Heart left ventricle (tissue), 16 donors: Measurements from ENCODE around the gene RASGEF1C. TPM values are rescaled to one million over a fixed set of nuclear protein-coding genes. Genes with fewer than 3 reads are reported as not detected.

Source experiments
- ATAC-seq, 4 donors: fragments of 200-7000 bp; cut with Tn5 transposase; one replicate each; pipeline ENCODE4 v1.9.1; 2020 to 2022; ENCODE audit warnings: moderate library complexity in 4 of 4, mild to moderate bottlenecking in 3 of 4, moderate number of reproducible peaks in 1 of 4
- DNase-seq, 5 donors: peaks; one replicate each; pipeline ENCODE4 v3.0.0-alpha.2; 2020
- H3K27ac ChIP-seq, 12 donors: fragments of 200-600 bp; sonication (generic) in 4 of 12; one replicate each; pipeline versions ENCODE4 v1.5.0 to v1.8.0; 2016 to 2022; ENCODE audit warnings: mild to moderate bottlenecking in 2 of 12
- H3K27me3 ChIP-seq, 9 donors: fragments of 200-600 bp; sonication (generic) in 2 of 9; one replicate each; pipeline versions ENCODE4 v1.5.1 to v1.8.0; 2016 to 2022; ENCODE audit warnings: mild to moderate bottlenecking in 3 of 9
- H3K36me3 ChIP-seq, 9 donors: fragments of 200-600 bp; sonication (generic) in 2 of 9; one replicate each; pipeline versions ENCODE4 v1.5.0 to v1.8.0; 2018 to 2022; ENCODE audit warnings: mild to moderate bottlenecking in 2 of 9
- H3K4me1 ChIP-seq, 12 donors: fragments of 200-600 bp; sonication (generic) in 4 of 12; one replicate each; pipeline versions ENCODE4 v1.5.0 to v1.8.0; 2016 to 2022; ENCODE audit warnings: mild to moderate bottlenecking in 3 of 12
- H3K4me3 ChIP-seq, 12 donors: fragments of 200-600 bp; sonication (generic) in 4 of 12; one replicate each; pipeline versions ENCODE4 v1.5.0 to v1.8.0; 2017 to 2022; ENCODE audit warnings: mild to moderate bottlenecking in 9 of 12, moderate library complexity in 4 of 12
- H3K9me3 ChIP-seq, 12 donors: fragments of 200-600 bp; sonication (generic) in 4 of 12; one replicate each; pipeline versions ENCODE4 v1.5.0 to v1.8.0; 2016 to 2022; ENCODE audit warnings: mild to moderate bottlenecking in 1 of 12
- POLR2A ChIP-seq, 2 donors: fragments of 450-650 bp; IDR thresholded peaks; one replicate each; pipeline ENCODE4 v1.6.1; 2017; ENCODE audit warnings: antibody characterized with exemption in 2 of 2, mild to moderate bottlenecking in 2 of 2, moderate library complexity in 2 of 2
- WGBS, 4 donors: extraction: QIAGEN DNeasy Blood & Tissue Kit in 2 of 4; methylation state at CpG; one replicate each; pipeline versions ENCODE4 v1.1.5 to v1.1.7; 2013 to 2018; 5-methylcytosine and 5-hydroxymethylcytosine counted together
- intact Hi-C, 10 donors: fragments of 100-400 bp; cut with DNase I; formaldehyde crosslinking; loops; one replicate each; pipeline versions ENCODE4 v1.11.1 to v1.14.2; 2022
- polyA plus RNA-seq, 2 donors: library from polyadenylated mRNA; stranded (reverse); fragments of 200-250 nt; gene quantifications; one replicate each; pipeline ENCODE4 v1.2.3, GENCODE V29; 2013
- total RNA-seq, 9 donors: library from RNA; depleted of rRNA in 2 of 9; stranded (reverse); fragments of >200 nt in 2 of 9; fragmentation: NEBNext Ultra II Directional in 3 of 9; extraction: Animal tissue kit (Norgen Biotek cat#: 25700) in 3 of 9; gene quantifications; one replicate each; pipeline versions ENCODE4 v1.1.0 to v1.2.4, GENCODE V29; 2016 to 2023
- TF ChIP-seq, protein P1 (sequence below), 12 donors: fragments of 200-600 bp; sonication (generic) in 4 of 12; IDR thresholded peaks; one replicate each; pipeline versions ENCODE4 v1.5.0 to v1.8.0; 2018 to 2022; ENCODE audit warnings: antibody characterized with exemption in 12 of 12, mild to moderate bottlenecking in 5 of 12
- donor health status: ischemic (EF 13 %, LVEDD 7.1; RV severe dilation, severe dysfunction).
- donor health status: healthy with polysubstance abuse.
- donor health status: DM: no; HTN: yes; CAD: no.
- donor health status: DM: no; HTN: no; CAD: no.
- donor health status: ischemic (EF 25% LVEDD 6.9; RV normal size, moderate dysfunction).
- donor health status: ischemic (EF 25% LVEDD 5.7; RV mildly dilated, moderate dysfunction).
- donor health status: healthy.
- donor health status: DM: yes; HTN: yes; CAD: no.
- donor health status: ischemic (EF 35%, LVEDD 5.7; RV mildly dilated, moderate dysfunction).
- donor health status: nonischemic (EF 11% LVEDD 7.7; RV severe dilation, severe dysfunction).
- donor health status: DM: yes; HTN: yes; CAD: no.
- donor health status: PGD.
- donor health status: ischemic (EF 29% LVEDD 5.4; RV normal size, mild dysfunction).
- donor health status: nonischemic (EF 23%, LVEDD 6.1; RV moderate dilation, normal function).

RASGEF1C gene
- total and polyA plus RNA-seq, 11 donors = 0.14 to 0.75 (median 0.19) TPM; not detected in 4

DNA sequence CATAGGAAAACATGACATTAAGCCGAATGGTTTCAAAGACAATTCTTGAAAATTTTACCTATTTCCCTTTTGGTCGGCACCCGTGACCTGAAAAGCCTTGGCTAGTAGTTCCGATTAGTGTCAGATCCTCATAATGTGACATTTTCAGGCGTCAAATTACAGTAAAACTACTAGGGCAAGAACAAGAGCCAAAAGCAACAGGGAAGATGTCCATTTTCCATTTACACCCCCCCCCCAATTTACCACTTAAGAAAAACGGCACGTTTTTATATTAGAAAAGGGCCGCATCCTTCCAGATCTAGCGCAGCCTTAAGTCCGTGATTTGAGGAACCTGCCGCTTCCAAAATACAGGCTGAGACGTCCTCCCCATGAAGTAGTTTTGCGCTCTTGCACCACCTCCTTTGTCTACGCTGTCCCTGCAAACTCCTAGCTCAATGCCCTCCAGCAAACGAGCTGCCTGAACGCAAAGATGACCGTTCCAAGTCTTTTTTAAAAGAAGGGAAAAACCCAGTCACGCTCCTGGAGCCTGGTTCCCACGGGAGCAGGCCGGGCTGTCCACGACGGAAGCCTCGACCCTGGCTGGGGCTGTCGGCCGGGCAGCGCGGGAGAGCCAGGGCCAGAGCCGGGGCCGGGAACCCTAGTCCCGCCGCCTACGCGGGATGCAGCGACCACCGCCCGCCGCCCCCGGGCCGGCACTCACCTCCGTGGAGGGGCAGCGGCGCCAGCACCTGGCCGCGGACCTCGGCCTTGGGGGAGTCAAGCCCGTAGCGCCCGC is 138.1 kb downstream of the RASGEF1C start:
- intact Hi-C loops = loop anchor here in 3 of 10 donors (1.0 to 10.0 kb wide), 4 partner anchors 63 to 166 kb away; partner anchors contain the start of gene TBC1D9B (in 2 of the 3)
- peak overlapping the region; percentile 91 to 100 (median 98) for H3K27ac ChIP-seq
- peaks cover 0 to 6% (median 0%) of the 10 kb centered on the region in 12 donors for H3K9me3 ChIP-seq
- peak in 4 of 5 donors; percentile 42 to 57 (median 48) for DNase-seq
- H3K36me3 ChIP-seq = no peaks in the 10 kb centered on the region
- H3K27me3 ChIP-seq = no peaks in the 10 kb centered on the region
- TF ChIP-seq POLR2A (IDR thresholded peaks at IDR 0.05) = no peak
- TF ChIP-seq, protein P1, sequence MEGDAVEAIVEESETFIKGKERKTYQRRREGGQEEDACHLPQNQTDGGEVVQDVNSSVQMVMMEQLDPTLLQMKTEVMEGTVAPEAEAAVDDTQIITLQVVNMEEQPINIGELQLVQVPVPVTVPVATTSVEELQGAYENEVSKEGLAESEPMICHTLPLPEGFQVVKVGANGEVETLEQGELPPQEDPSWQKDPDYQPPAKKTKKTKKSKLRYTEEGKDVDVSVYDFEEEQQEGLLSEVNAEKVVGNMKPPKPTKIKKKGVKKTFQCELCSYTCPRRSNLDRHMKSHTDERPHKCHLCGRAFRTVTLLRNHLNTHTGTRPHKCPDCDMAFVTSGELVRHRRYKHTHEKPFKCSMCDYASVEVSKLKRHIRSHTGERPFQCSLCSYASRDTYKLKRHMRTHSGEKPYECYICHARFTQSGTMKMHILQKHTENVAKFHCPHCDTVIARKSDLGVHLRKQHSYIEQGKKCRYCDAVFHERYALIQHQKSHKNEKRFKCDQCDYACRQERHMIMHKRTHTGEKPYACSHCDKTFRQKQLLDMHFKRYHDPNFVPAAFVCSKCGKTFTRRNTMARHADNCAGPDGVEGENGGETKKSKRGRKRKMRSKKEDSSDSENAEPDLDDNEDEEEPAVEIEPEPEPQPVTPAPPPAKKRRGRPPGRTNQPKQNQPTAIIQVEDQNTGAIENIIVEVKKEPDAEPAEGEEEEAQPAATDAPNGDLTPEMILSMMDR (IDR thresholded peaks at IDR 0.05) = no peak
- ATAC-seq = peak in 3 of 4 donors; percentile 38 to 47 (median 43)
- H3K4me3 ChIP-seq = peak overlapping the region; percentile 75 to 99 (median 90)
- peaks cover 0 to 38% (median 15%) of the 10 kb centered on the region in 12 donors for H3K4me1 ChIP-seq
- 1 to 2% (median 2%) methylated on average over 22 to 48 of the region's 48 CpGs for WGBS, 4 donors

DNA sequence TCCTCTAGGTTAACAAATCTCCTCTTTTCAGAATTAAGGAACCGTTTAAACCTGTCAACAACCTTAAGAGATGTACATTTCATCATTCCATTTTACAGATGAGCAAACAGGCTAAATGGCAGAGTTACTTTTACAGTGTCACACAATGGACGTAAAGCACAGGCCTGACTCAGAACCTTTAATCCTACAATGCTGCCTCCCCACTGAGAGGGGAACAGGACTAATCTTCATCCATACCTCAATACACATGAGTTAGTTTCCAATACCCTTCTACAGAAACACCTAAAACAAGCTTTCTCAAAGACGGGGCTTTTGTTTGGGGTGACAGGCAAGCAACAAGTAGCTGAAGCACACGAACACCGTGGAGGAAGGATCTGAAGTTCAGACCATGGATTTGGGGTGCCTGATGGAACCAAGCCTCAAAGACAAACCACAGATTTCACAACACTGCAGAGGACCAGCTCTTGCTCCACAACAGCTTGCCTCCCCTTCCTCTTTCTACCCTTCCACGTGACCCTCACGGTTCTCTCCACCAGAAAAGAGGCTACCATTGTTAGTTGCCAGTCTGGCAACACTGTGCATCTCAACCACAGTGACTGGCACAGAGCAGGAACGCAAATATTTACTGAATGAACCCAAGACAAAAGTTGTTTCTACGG is 139.3 kb downstream of the RASGEF1C start:
- peak in 3 of 4 donors; percentile 9 to 46 (median 30) for ATAC-seq
- intact Hi-C loops = loop anchor here in 3 of 10 donors (5.0 to 10.0 kb wide), 3 partner anchors 65 to 165 kb away; partner anchors contain the start of gene TBC1D9B (in 2 of the 3)
- Histone ChIP-seq H3K9me3 (peaks cover 0 to 6% (median 0%) of the 10 kb centered on the region in 12 donors), H3K36me3 (no peaks in the 10 kb centered on the region), H3K4me3 (peak overlapping the region in 9 of 12 donors; percentile 75 to 99 (median 89)), H3K4me1 (peaks cover 0 to 38% (median 15%) of the 10 kb centered on the region in 12 donors), H3K27me3 (no peaks in the 10 kb centered on the region), H3K27ac (peak overlapping the region in 4 of 12 donors; percentile 21 to 99 (median 96))
- whole genome bisulfite sequencing, 4 donors = 68 to 78% (median 74%) methylated on average over 9 of the region's 9 CpGs
- TF ChIP-seq, protein P1 (IDR thresholded peaks at IDR 0.05) = no peak
- peak in 1 of 2 donors; percentile 20 for TF ChIP-seq POLR2A (IDR thresholded peaks at IDR 0.05)
- DNase-seq = peak; percentile 33 to 49 (median 48)

DNA sequence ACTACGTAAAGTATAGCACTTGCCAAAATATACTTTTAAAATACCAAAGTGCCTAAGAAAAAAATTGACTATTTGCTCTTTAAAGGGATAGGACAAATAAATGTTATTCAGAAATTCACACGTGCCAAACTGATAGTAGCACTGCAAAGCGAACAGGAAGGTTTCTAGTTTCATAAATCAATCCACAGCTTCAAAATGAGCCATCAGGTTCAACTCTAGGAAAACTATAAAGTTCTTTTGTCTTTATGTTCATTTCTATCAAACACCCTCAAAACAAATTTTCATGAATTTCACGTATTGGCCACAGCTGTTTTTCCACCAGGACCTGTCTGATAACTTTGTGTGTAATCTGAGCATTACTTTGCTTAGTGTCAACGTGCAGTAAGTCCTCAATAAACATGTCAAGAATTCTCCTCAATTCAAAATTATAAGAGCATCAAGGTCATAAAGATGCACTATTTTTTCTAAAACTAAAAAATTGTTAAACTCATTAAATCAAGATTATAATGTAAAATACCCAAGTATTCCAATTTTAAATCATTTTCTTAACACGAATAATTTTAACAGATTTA is 140.4 kb downstream of the RASGEF1C start:
- no peaks in the 10 kb centered on the region for H3K36me3 ChIP-seq
- no peaks in the 10 kb centered on the region for H3K27me3 ChIP-seq
- no peak overlapping the region for H3K4me3 ChIP-seq
- peaks cover 0 to 6% (median 0%) of the 10 kb centered on the region in 12 donors for H3K9me3 ChIP-seq
- TF ChIP-seq POLR2A (IDR thresholded peaks at IDR 0.05) = no peak
- TF ChIP-seq, protein P1 (IDR thresholded peaks at IDR 0.05) = no peak
- 70 to 81% (median 80%) methylated on average over 6 of the region's 6 CpGs for WGBS, 4 donors
- no peak overlapping the region for H3K27ac ChIP-seq
- peaks cover 0 to 38% (median 15%) of the 10 kb centered on the region in 12 donors for H3K4me1 ChIP-seq
- intact Hi-C loops = no loop called here
- DNase-seq (no peak), ATAC-seq (no peak)
